Astrocyte of the spinal cord (primary cell): ENCODE results near the gene NISCH.

Experiments
- DNase-seq: peaks from one replicate; pipeline ENCODE4 v3.0.0; 2011; ENCODE audit warnings: low read depth, low spot score
- H3K4me3 ChIP-seq: 2 replicates; pipeline ENCODE4 v1.5.1; 2011; ENCODE audit warnings: low read depth, mild to moderate bottlenecking, low read length, moderate library complexity
- CTCF ChIP-seq: IDR thresholded peaks from 2 replicates; pipeline ENCODE4 v1.5.1; 2012; ENCODE audit warnings: low read depth, mild to moderate bottlenecking, low read length, inconsistent platforms
- in situ Hi-C: cut with HindIII; loops from 2 replicates; pipeline ENCODE4 v1.10.0; 2017; ENCODE audit warnings: low sequenced_read_pairs

The NISCH gene

GRCh38 chr3:52521881-52522650 lies 66.7 kb downstream of the NISCH start:
- no peak for DNase-seq
- no peak for TF ChIP-seq CTCF
- in situ Hi-C loops: no loop called here
- no peak overlapping the region for H3K4me3 ChIP-seq

GRCh38 chr3:52522651-52523251 lies 67.3 kb downstream of the NISCH start:
- no peak for TF ChIP-seq CTCF
- H3K4me3 ChIP-seq: no peak overlapping the region
- DNase-seq: no peak
- in situ Hi-C loops: no loop called here

GRCh38 chr3:52523386-52524257 lies 68.2 kb downstream of the NISCH start:
- TF ChIP-seq CTCF: no peak
- no peak overlapping the region for H3K4me3 ChIP-seq
- DNase-seq: peak; percentile 56
- in situ Hi-C loops: no loop called here

GRCh38 chr3:52524258-52524751 lies 68.9 kb downstream of the NISCH start:
- H3K4me3 ChIP-seq: no peak overlapping the region
- in situ Hi-C loops: no loop called here
- DNase-seq: no peak
- TF ChIP-seq CTCF: no peak

GRCh38 chr3:52524752-52525679 lies 69.6 kb downstream of the NISCH start:
- no peak for DNase-seq
- in situ Hi-C loops: no loop called here
- no peak overlapping the region for H3K4me3 ChIP-seq
- no peak for TF ChIP-seq CTCF
